ENCODE results near the gene IRF2BPL. TPM values are rescaled to one million over a fixed set of nuclear protein-coding genes. Genes with fewer than 3 reads are reported as not detected.
"Not testable (repeated sequence)": the region's sequence is repeated elsewhere in the genome, so short reads cannot be mapped to it uniquely, and the experiment has no call there.

Gene IRF2BPL
- total and polyA plus RNA-seq, 4 donors = 9.3 to 52.4 (median 38.6) TPM

GRCh38 chr14:77024171-77024691 is 4.3 kb downstream of the IRF2BPL start:
- 36 to 40% methylated on average over 16 of the region's 16 CpGs for WGBS, 2 donors
- peak overlapping the region; percentile 9 to 75 for H3K27ac ChIP-seq (ENCODE audit: low read depth in 1 of 2, low read length in 1 of 2)
- TF ChIP-seq CTCF (IDR thresholded peaks at IDR 0.05; ENCODE audit: control extremely low read depth, extremely low read depth) = no peak
- ATAC-seq (ENCODE audit: insufficient read depth, low FRiP score) (no peak), DNase-seq (peak; percentile 62 to 74 (median 71))
- no peaks in the 10 kb centered on the region for H3K27me3 ChIP-seq (ENCODE audit: control insufficient read depth in 3 of 3, insufficient read depth in 3 of 3, low read length in 2 of 3)
- H3K9me3 ChIP-seq (ENCODE audit: control insufficient read depth in 4 of 4, insufficient read depth in 3 of 4, low read length in 3 of 4) = no peaks in the 10 kb centered on the region
- no peak overlapping the region for H3K4me3 ChIP-seq
- H3K9ac ChIP-seq (ENCODE audit: insufficient read depth in 1 of 2, low read length in 2 of 2) = peak overlapping the region in 1 of 2 donors; percentile 85
- H3K36me3 ChIP-seq (ENCODE audit: control insufficient read depth in 4 of 4, insufficient read depth in 4 of 4, low read length in 4 of 4) = peaks cover 0 to 14% (median 9%) of the 10 kb centered on the region in 4 donors
- H3K4me1 ChIP-seq (ENCODE audit: control insufficient read depth in 5 of 5, insufficient read depth in 5 of 5, low read length in 5 of 5) = peaks cover 3 to 35% (median 21%) of the 10 kb centered on the region in 5 donors

GRCh38 chr14:77023001-77023996 is 5.2 kb downstream of the IRF2BPL start:
- Histone ChIP-seq H3K4me1 (ENCODE audit: control insufficient read depth in 5 of 5, insufficient read depth in 5 of 5, low read length in 5 of 5) (peaks cover 3 to 31% (median 19%) of the 10 kb centered on the region in 5 donors), H3K27me3 (ENCODE audit: control insufficient read depth in 3 of 3, insufficient read depth in 3 of 3, low read length in 2 of 3) (no peaks in the 10 kb centered on the region), H3K27ac (ENCODE audit: low read depth in 1 of 2, low read length in 1 of 2) (peak overlapping the region; percentile 80 to 85), H3K36me3 (ENCODE audit: control insufficient read depth in 4 of 4, insufficient read depth in 4 of 4, low read length in 4 of 4) (peaks cover 0 to 14% (median 9%) of the 10 kb centered on the region in 4 donors), H3K9ac (ENCODE audit: insufficient read depth in 1 of 2, low read length in 2 of 2) (peak overlapping the region in 1 of 2 donors; percentile 54), H3K4me3 (no peak overlapping the region), H3K9me3 (ENCODE audit: control insufficient read depth in 4 of 4, insufficient read depth in 3 of 4, low read length in 3 of 4) (no peaks in the 10 kb centered on the region)
- WGBS, 2 donors = 39 to 66% methylated on average over 17 of the region's 17 CpGs
- DNase-seq = peak; percentile 66 to 76 (median 73)
- TF ChIP-seq CTCF (IDR thresholded peaks at IDR 0.05; ENCODE audit: control extremely low read depth, extremely low read depth) = no peak
- ATAC-seq (ENCODE audit: insufficient read depth, low FRiP score) = no peak

- Histone ChIP-seq H3K4me3 (no peak overlapping the region), H3K4me1 (ENCODE audit: control insufficient read depth in 5 of 5, insufficient read depth in 5 of 5, low read length in 5 of 5) (peaks cover 3 to 34% (median 19%) of the 10 kb centered on the region in 5 donors), H3K27ac (ENCODE audit: low read depth in 1 of 2, low read length in 1 of 2) (peak overlapping the region; percentile 34 to 80), H3K9me3 (ENCODE audit: control insufficient read depth in 4 of 4, insufficient read depth in 3 of 4, low read length in 3 of 4) (no peaks in the 10 kb centered on the region), H3K36me3 (ENCODE audit: control insufficient read depth in 4 of 4, insufficient read depth in 4 of 4, low read length in 4 of 4) (peaks cover 0 to 14% (median 9%) of the 10 kb centered on the region in 4 donors), H3K27me3 (ENCODE audit: control insufficient read depth in 3 of 3, insufficient read depth in 3 of 3, low read length in 2 of 3) (no peaks in the 10 kb centered on the region), H3K9ac (ENCODE audit: insufficient read depth in 1 of 2, low read length in 2 of 2) (no peak overlapping the region)
- no peak for TF ChIP-seq CTCF (IDR thresholded peaks at IDR 0.05; ENCODE audit: control extremely low read depth, extremely low read depth)
- ATAC-seq (ENCODE audit: insufficient read depth, low FRiP score) (no peak), DNase-seq (no peak)
- WGBS, 2 donors = 70 to 73% methylated on average over 9 of the region's 9 CpGs
These were observed 6.2 kb downstream of the IRF2BPL start for GRCh38 chr14:77022236-77022852.

- not testable (repeated sequence) for H3K27me3 ChIP-seq (ENCODE audit: control insufficient read depth in 3 of 3, insufficient read depth in 3 of 3, low read length in 2 of 3); H3K9me3 ChIP-seq (ENCODE audit: control insufficient read depth in 4 of 4, insufficient read depth in 3 of 4, low read length in 3 of 4); H3K27ac ChIP-seq (ENCODE audit: low read depth in 1 of 2, low read length in 1 of 2); H3K9ac ChIP-seq (ENCODE audit: insufficient read depth in 1 of 2, low read length in 2 of 2); ATAC-seq (ENCODE audit: insufficient read depth, low FRiP score); H3K4me3 ChIP-seq; DNase-seq
- 90 to 91% methylated on average over 11 of the region's 11 CpGs for WGBS, 2 donors
- Histone ChIP-seq H3K36me3 (ENCODE audit: control insufficient read depth in 4 of 4, insufficient read depth in 4 of 4, low read length in 4 of 4) (peaks cover 0 to 12% (median 9%) of the 10 kb centered on the region in 4 donors), H3K4me1 (ENCODE audit: control insufficient read depth in 5 of 5, insufficient read depth in 5 of 5, low read length in 5 of 5) (peaks cover 3 to 34% (median 19%) of the 10 kb centered on the region in 5 donors)
These were observed 7.1 kb downstream of the IRF2BPL start for GRCh38 chr14:77021424-77021823.
